ENCODE results near the gene NUPR2.
"Not testable (repeated sequence)": the region's sequence is repeated elsewhere in the genome, so short reads cannot be mapped to it uniquely, and the experiment has no call there.

The NUPR2 gene

GRCh38 chr7:56079450-56080185 lies 36.6 kb downstream of the NUPR2 start:
- H3K27ac ChIP-seq: peak overlapping the region; percentile 96
- peak; percentile 95 for TF ChIP-seq CTCF (conservative IDR thresholded peaks at IDR 0.05)

- H3K27ac ChIP-seq: peak overlapping the region; percentile 96
- TF ChIP-seq CTCF (conservative IDR thresholded peaks at IDR 0.05): no peak
These were observed 38.0 kb downstream of the NUPR2 start for GRCh38 chr7:56078196-56078595.

- peak overlapping the region; percentile 96 for H3K27ac ChIP-seq
- TF ChIP-seq CTCF (conservative IDR thresholded peaks at IDR 0.05): no peak
These were observed 38.5 kb downstream of the NUPR2 start for GRCh38 chr7:56077681-56078080.

GRCh38 chr7:56074371-56074791 lies 41.8 kb downstream of the NUPR2 start:
- H3K27ac ChIP-seq: peak overlapping the region; percentile 75
- peak; percentile 98 for TF ChIP-seq CTCF (conservative IDR thresholded peaks at IDR 0.05)

- H3K27ac ChIP-seq: not testable (repeated sequence)
These were observed 49.8 kb downstream of the NUPR2 start for GRCh38 chr7:56066376-56066775.

Measured in VCaP (cell line).